Activated CD8-positive, alpha-beta memory T cell treated with anti-CD3 and anti-CD28 coated beads, Interleukin-2, amount 50 U/mL, for 4 hours (primary cell): Measurements from ENCODE around the gene GPD1L.
A peak's percentile ranks its signal among the peaks of the same experiment; 100 is the strongest.

ENCODE experiments used
- DNase-seq: peaks from one replicate; pipeline ENCODE4 v3.0.0-alpha.2; 2020

Gene GPD1L

DNA sequence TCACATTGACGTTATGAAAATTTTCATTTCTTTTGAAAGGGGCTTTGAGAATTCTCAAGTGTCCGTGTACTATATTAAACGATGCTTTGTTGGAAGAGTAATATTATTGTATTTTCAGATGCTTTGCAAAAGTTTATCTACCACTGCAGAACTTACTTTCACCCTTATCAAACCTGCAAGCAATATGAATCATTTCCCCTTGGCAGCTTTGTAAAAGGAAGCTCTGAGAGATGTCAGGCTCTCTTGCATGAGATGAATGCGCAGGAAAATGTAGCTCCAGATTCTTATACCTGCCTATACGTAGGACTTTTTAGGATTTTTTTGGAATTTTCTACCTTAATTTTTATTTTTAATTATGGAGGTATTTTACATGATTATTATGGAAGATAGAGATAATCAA is 34.5 kb downstream of the GPD1L start:
- no peak for DNase-seq

GRCh38 chr3:32143849-32144757 is 37.7 kb downstream of the GPD1L start:
- peak; percentile 31 for DNase-seq

DNA sequence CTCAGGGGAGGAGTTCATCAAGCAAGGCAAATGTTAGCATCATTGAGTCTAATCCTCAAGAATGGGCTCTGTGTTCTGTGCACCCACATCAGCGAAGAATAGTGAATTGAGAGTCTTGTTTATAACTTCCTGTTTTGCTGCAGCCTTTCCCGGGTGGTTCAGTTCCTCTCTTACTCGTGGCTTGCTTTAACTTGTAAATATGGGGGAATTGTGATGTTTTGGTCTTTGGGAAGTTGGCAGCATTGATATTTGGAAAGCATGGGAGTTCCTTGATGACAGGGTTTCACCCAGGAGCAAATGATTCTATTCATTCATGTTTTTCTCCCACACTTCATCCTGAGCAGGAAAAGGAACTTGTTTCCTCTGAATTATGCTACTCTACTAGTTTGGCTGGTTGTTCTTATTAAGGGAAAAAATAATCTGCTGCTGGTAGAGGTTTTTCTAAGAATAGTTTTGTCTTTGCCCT is 40.4 kb downstream of the GPD1L start:
- DNase-seq, result no peak

DNA sequence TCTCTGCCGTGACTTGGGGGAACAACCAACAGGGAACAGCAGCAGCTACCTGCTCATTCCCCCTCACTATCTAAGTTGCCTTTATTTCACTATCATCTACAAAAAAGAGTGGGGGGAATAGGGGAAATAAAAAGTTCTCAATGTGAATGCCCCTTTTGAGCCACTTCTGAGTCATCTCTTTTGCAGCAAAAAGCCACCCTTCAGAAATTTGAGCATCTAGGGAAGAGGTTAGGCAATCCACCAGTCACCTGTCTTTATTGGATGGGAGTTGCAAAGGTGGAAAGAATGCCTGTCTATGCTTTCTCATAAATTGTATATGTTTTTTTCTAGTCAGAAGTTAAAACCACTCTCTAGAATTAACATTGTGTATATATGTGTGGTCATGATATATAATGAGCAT is 41.1 kb downstream of the GPD1L start:
- DNase-seq, result no peak

DNA sequence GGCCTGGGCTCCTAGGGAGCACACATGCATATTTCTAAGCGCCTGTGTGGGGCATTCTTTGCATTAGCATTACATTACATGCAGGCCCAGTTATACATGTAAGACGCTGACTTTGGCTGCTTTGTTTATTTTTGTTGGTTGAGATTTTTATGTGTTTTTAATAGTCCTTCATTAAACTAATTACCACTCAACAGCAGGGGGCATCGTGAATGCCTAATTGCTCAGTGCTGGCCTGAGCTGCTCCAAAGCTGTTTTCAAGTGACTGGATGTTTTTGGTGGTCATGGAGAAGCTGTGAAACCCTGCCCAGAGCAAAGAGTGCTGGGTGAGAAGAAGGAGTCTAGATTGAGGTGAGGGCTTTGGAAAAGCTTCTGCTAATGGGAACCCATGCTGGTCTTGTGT is 41.5 kb downstream of the GPD1L start:
- DNase-seq, result no peak

- DNase-seq, result no peak
These were observed 41.9 kb downstream of the GPD1L start for GRCh38 chr3:32148351-32148750.

DNA sequence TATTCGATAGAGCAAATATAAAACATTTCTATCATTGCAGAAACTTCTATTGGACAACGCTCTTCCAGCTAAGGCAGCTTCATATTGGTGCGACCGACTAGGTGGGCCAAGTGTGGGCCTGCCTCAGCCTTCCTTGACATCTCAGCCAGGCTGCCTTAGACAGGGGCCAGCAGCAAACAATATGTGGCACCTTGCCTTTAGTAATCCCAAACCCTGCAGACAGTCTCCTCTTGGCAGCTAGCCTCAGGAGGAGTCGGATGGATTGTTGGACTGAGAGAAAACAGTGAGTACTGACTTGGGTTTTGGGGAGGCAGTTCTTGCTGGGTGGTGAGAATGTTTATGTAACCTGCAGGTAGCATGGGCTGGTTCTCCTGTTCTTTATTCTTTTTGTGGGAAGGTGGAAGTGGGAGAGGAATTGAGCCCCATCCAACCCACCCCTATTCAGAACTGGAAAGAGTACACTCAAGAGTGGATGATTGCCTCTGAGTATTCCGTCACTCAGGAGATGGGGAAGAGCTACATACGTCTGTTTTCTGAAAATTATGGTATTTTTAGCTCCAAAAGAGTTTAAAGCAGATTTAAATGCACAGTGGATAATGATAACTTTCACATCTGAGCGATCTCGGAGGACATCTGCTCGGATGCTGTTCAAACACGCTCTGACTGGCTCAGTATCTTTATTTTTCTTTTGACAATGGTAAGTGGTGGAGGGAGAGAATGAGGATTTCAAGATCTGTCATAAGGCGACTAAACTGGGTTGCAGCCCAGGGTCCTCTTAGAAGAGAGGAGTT is 47.2 kb downstream of the GPD1L start:
- DNase-seq, result no peak

GRCh38 chr3:32154205-32154579 is 47.8 kb downstream of the GPD1L start:
- DNase-seq, result no peak

DNA sequence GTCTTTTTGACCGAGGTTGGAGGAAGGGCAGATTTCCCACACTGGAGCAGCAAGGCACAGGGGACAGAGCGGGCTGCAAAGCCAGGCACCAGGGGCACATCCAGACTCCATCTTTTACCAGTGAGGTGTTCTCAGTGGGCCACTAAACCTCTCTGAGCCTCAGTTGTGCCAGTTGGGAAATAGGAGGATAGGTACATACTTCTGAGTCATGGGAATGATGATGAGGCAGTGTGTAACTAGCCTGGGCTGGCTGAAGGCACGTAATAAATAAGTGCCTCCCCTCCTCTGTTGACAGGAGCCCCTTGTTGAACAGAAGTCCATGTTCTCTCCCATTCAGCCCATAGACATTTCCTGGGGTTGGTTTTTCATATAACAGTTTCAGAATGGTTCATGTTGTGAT is 48.7 kb downstream of the GPD1L start:
- DNase-seq, result no peak

- DNase-seq, result no peak
These were observed 51.3 kb downstream of the GPD1L start for GRCh38 chr3:32157600-32158264.

- no peak for DNase-seq
These were observed 54.3 kb downstream of the GPD1L start for GRCh38 chr3:32160706-32161214.

DNA sequence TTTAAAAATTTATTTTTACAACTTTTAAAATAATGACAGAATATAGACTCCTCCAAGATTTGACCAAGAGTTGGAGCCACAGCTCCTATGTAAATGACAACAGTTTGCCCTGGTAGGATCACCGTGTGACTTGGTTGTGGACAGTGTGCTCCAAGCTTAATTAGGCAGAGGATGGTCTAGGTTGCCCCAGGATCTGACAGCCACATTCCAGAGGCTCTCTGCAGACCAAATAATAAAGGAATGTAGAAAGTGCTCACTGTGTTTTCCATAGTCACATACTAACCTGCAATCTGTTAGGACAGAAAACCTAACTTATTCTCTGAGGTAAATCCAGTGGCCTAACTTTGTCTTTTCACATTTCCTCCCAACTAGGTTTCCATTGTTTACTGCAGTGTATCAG is 59.0 kb downstream of the GPD1L start:
- DNase-seq, result no peak

DNA sequence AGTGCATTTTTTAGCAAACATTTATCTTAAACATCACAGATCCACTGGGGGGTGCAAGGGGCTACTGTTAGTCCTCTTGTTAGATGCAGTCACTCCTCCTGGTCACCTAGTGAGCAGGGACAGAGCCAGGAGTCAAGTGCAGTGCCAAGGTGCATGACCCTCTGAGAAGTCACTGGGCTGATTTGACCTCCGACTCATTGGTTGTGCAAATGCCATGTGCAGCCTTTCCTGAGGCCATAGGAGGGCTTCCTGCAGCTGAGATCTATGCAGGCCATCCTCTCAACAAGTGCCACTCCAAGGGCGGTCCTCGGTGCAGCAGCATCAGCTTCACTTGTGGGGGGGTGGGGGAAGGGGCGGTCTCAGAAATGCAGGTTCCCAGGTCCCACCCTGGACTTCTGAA is 60.2 kb downstream of the GPD1L start:
- no peak for DNase-seq

DNA sequence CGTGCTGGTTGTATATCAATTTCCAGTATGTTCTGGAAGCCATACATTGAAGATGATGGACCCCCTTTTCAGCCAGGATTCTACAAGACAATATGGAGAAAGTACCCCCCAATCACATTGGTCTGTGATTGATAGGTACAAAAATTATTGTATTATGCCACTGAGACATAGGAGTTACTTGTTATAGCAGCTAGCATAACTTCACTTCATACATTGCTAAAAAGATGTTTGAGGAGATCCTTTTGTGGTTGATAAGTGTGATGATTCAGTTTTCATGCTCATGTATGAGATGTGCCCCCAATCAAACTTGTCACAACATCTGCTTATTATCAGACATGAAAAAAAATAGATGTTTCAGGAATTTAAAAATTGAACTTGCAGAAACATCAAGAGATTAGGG is 66.0 kb downstream of the GPD1L start:
- DNase-seq, result no peak

GRCh38 chr3:32175607-32176197 is 69.3 kb downstream of the GPD1L start:
- DNase-seq, result peak; percentile 52

GRCh38 chr3:32176989-32177701 is 70.7 kb downstream of the GPD1L start:
- peak; percentile 44 for DNase-seq

DNA sequence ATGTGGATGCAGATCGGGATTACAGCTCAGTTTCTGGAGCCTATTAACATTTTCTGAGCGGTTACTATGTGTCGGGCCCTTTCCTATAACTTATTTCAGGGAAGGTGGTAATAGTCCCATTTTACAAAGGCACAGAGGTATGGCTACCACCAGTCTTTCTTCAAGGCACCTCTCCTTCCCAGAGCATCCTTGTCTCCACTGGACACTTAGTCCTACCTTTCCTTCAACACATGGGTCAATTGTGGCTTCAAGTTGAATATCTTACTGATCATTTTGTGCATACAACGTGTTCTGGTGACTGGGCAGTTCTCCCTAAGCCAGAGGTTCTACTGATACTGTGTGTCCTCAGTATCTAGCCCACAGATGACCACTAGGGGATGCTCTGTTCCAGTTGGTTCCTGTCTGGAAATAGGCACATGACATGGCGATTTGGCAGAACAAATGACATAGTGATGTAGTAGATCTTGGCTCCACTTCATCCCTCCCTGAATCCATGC is 71.3 kb downstream of the GPD1L start:
- no peak for DNase-seq

DNA sequence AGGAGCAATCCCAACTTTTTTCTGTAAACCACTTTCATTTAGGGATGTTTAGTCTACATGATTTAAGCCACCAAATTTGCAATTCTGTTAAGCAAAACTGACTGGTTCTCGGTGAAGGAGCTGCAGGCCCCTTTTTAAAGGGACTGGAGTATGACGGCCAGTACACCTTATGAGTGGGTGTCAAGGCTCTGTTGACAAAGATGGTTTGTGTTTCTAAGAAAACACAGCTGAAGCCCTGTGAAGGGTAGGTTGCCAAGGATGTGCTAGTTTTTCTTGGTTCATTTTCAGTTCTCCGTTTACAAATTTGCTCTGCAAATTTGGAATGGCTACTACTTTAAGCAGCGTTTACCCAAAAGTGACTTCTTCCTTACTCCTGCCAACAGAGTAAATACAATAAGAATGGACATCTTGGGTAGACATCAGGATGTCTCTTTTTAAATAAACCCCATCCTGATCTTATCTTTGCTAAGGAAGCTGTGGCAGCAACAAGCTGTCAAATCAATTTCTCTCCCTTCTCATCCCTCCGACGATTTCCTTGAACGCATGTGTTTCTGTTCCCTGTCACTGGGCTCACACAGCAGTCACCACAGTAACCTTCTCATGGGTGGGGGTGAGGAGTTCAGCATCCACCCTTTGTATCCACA is 73.8 kb downstream of the GPD1L start:
- no peak for DNase-seq

GRCh38 chr3:32181365-32181764 is 74.9 kb downstream of the GPD1L start:
- no peak for DNase-seq

DNA sequence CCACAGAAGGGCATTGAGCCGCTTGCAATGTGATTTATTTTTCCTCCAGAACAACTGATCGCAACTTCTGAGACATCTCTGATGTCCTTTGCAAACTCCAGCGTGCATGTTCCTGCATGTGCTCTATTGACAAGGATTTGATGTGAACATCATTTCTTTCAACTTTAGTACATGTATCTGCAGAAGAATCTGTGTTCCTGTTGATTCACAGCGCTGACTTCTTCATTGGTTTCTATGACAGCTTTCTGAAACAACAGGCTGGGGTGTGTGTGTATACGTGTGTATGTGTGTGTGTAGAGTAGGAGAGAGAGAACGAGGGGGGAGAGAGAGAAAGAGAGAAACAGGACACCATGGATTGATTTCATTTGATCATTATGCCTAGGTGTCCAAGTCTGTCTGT is 75.4 kb downstream of the GPD1L start:
- no peak for DNase-seq

GRCh38 chr3:32184187-32184730 is 77.8 kb downstream of the GPD1L start:
- no peak for DNase-seq
